Naive thymus-derived CD4-positive, alpha-beta T cell (primary cell): ENCODE measurements around the gene SRRM5. TPM values are rescaled to one million over a fixed set of nuclear protein-coding genes. Genes with fewer than 3 reads are reported as not detected.

Experiments used
- polyA plus RNA-seq, 2 donors: library from polyadenylated mRNA; unstranded; fragments of 300-500 nt; fragmentation: Illumina TruSeq; gene quantifications; one replicate each; pipeline ENCODE4 v1.2.3, GENCODE V29; 2021
- total RNA-seq, 6 experiments: library from RNA in 5 of 6; stranded (reverse) in 5 of 6; gene quantifications; 1 replicate in 5 of 6; 2 replicates in 1 of 6; pipeline ENCODE4 v1.2.3 and lab custom pipeline; 2021 to 2026

The SRRM5 gene
- total and polyA plus RNA-seq, 7 experiments from 2014 or later: 0.56 to 1.7 (median 1.1) TPM

Other genes starting within 250 kb of the SRRM5 start
- 1 to 10 TPM in 1 of 5 experiments, not detected in 4; 1.1 TPM for gene TEX101, start 197.2 kb upstream of the SRRM5 start, total RNA-seq
- gene TEX101, start 197.2 kb upstream of the SRRM5 start, polyA plus RNA-seq: not detected
- gene LYPD3, start 146.5 kb upstream of the SRRM5 start, total RNA-seq: 10 to 100 TPM in 1 of 5 experiments, 1 to 10 TPM in 4; 1.1 to 30.6 (median 6.1) TPM
- 1 to 10 TPM; 6.5 to 9.1 TPM for gene LYPD3, start 146.5 kb upstream of the SRRM5 start, polyA plus RNA-seq
- 10 to 100 TPM; 24.5 to 98.8 (median 43.3) TPM for gene PHLDB3, start 107.3 kb upstream of the SRRM5 start, total RNA-seq
- 1 to 10 TPM; 4.5 to 6.5 TPM for gene PHLDB3, start 107.3 kb upstream of the SRRM5 start, polyA plus RNA-seq
- 10 to 100 TPM; 20.3 to 58.6 (median 23.9) TPM for gene ETHE1, start 84.9 kb upstream of the SRRM5 start, total RNA-seq
- gene ETHE1, start 84.9 kb upstream of the SRRM5 start, polyA plus RNA-seq: 10 to 100 TPM; 58.0 to 59.3 TPM
- 10 to 100 TPM in 2 of 5 experiments, 1 to 10 TPM in 3; 4.5 to 10.7 (median 5.6) TPM for gene ZNF575, start 78.9 kb upstream of the SRRM5 start, total RNA-seq
- gene ZNF575, start 78.9 kb upstream of the SRRM5 start, polyA plus RNA-seq: 1 to 10 TPM; 2.7 to 3.5 TPM
- 10 to 100 TPM; 32.0 to 36.1 (median 35.4) TPM for gene XRCC1, start 36.6 kb upstream of the SRRM5 start, total RNA-seq
- gene XRCC1, start 36.6 kb upstream of the SRRM5 start, polyA plus RNA-seq: 10 to 100 TPM; 27.2 to 34.8 TPM
- gene PINLYP, start 36.3 kb upstream of the SRRM5 start, total RNA-seq: 1 to 10 TPM in 2 of 5 experiments, under 1 TPM in 3; 0.27 to 5.8 (median 0.59) TPM
- under 1 TPM in 1 of 2 donors, not detected in 1; 0.49 TPM for gene PINLYP, start 36.3 kb upstream of the SRRM5 start, polyA plus RNA-seq
- gene IRGQ, start 16.0 kb upstream of the SRRM5 start, total RNA-seq: 10 to 100 TPM; 13.5 to 43.8 (median 18.9) TPM
- 1 to 10 TPM in 1 of 2 donors, under 1 TPM in 1; 0.32 to 1.1 TPM for gene IRGQ, start 16.0 kb upstream of the SRRM5 start, polyA plus RNA-seq
- 10 to 100 TPM in 4 of 5 experiments, 1 to 10 TPM in 1; 9.4 to 20.6 (median 19.5) TPM for gene ZNF576, start 15.5 kb upstream of the SRRM5 start, total RNA-seq
- gene ZNF576, start 15.5 kb upstream of the SRRM5 start, polyA plus RNA-seq: 10 to 100 TPM in 1 of 2 donors, 1 to 10 TPM in 1; 8.6 to 15.7 TPM
- gene ZNF428, start 7.5 kb downstream of the SRRM5 start, total RNA-seq: 10 to 100 TPM; 21.7 to 29.1 (median 25.9) TPM
- gene ZNF428, start 7.5 kb downstream of the SRRM5 start, polyA plus RNA-seq: 10 to 100 TPM; 13.1 to 16.1 TPM
- under 1 TPM; 0.35 to 0.97 (median 0.51) TPM for gene CADM4, start 27.8 kb downstream of the SRRM5 start, total RNA-seq
- gene CADM4, start 27.8 kb downstream of the SRRM5 start, polyA plus RNA-seq: 1 to 10 TPM in 1 of 2 donors, under 1 TPM in 1; 0.34 to 2.0 TPM
- 100 to 1,000 TPM in 1 of 5 experiments, 10 to 100 TPM in 2, 1 to 10 TPM in 2; 3.2 to 358 (median 14.4) TPM for gene PLAUR, start 58.1 kb downstream of the SRRM5 start, total RNA-seq
- gene PLAUR, start 58.1 kb downstream of the SRRM5 start, polyA plus RNA-seq: 1 to 10 TPM in 1 of 2 donors, under 1 TPM in 1; 0.77 to 3.2 TPM
- not detected for gene IRGC, start 104.0 kb downstream of the SRRM5 start, total RNA-seq
- gene IRGC, start 104.0 kb downstream of the SRRM5 start, polyA plus RNA-seq: not detected
- 10 to 100 TPM; 48.5 to 75.9 (median 53.9) TPM for gene SMG9, start 142.9 kb downstream of the SRRM5 start, total RNA-seq
- gene SMG9, start 142.9 kb downstream of the SRRM5 start, polyA plus RNA-seq: 1 to 10 TPM; 7.9 to 9.8 TPM
- gene KCNN4, start 168.9 kb downstream of the SRRM5 start, total RNA-seq: 10 to 100 TPM; 12.8 to 53.4 (median 18.8) TPM
- 10 to 100 TPM in 1 of 2 donors, 1 to 10 TPM in 1; 8.1 to 16.0 TPM for gene KCNN4, start 168.9 kb downstream of the SRRM5 start, polyA plus RNA-seq
- gene LYPD5, start 190.4 kb downstream of the SRRM5 start, total RNA-seq: under 1 TPM in 4 of 5 experiments, not detected in 1; 0.19 to 0.89 (median 0.61) TPM
- gene LYPD5, start 190.4 kb downstream of the SRRM5 start, polyA plus RNA-seq: under 1 TPM; 0.28 to 0.34 TPM
- 10 to 100 TPM in 2 of 5 experiments, 1 to 10 TPM in 3; 4.3 to 24.4 (median 7.7) TPM for gene ZNF283, start 215.2 kb downstream of the SRRM5 start, total RNA-seq
- gene ZNF283, start 215.2 kb downstream of the SRRM5 start, polyA plus RNA-seq: 1 to 10 TPM; 2.2 to 3.7 TPM